Measurements from ENCODE around the gene RASIP1.
"Not testable (repeated sequence)": the region's sequence is repeated elsewhere in the genome, so short reads cannot be mapped to it uniquely, and the experiment has no call there.

The RASIP1 gene

DNA sequence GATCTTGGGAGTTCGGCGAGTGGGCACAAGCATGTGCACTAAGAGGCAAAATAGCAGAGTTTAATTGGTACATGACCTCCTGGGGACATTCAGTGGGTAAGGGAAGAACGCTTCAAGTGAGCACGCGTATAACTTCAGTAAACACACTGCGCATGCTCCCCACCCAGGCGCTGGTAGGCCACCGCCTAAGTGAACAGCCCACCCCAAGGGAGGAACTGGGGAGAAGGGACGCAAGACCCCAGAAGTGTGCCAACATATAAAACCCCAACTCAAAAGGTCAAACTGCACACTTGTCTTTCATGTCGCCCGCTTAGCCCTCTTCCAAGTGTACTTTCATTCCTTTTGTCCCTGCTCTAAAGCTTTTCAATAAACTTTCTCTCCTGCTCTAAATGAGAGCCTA, 57.1 kb downstream of the RASIP1 start:
- Mint-ChIP-seq H3K27me3 (no peaks in the 10 kb centered on the region), H3K27ac (no peak overlapping the region), H3K36me3 (ENCODE audit: low read depth) (no peaks in the 10 kb centered on the region), H3K4me3 (no peak overlapping the region), H3K9me3 (no peaks in the 10 kb centered on the region), H3K4me1 (ENCODE audit: low read depth) (no peaks in the 10 kb centered on the region)

DNA sequence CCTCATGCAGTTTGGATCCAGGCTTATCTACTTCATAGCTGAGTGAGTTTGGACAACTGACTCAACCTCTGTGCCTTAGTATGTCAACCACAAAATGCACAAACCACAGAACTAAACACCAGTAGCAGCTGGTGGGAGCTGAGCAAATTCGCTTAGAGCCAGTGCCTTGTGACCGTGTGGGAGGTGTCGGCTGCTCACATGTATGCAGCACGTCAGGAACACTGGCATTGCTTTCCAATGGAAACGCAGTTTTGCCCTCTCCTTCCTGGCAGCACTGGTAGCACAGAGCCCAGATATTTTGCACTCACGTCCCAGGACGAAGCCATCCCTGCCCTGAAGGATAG, 59.3 kb downstream of the RASIP1 start:
- Mint-ChIP-seq H3K27me3 (no peaks in the 10 kb centered on the region), H3K27ac (no peak overlapping the region), H3K4me1 (ENCODE audit: low read depth) (no peaks in the 10 kb centered on the region), H3K4me3 (no peak overlapping the region), H3K9me3 (no peaks in the 10 kb centered on the region), H3K36me3 (ENCODE audit: low read depth) (no peaks in the 10 kb centered on the region)

DNA sequence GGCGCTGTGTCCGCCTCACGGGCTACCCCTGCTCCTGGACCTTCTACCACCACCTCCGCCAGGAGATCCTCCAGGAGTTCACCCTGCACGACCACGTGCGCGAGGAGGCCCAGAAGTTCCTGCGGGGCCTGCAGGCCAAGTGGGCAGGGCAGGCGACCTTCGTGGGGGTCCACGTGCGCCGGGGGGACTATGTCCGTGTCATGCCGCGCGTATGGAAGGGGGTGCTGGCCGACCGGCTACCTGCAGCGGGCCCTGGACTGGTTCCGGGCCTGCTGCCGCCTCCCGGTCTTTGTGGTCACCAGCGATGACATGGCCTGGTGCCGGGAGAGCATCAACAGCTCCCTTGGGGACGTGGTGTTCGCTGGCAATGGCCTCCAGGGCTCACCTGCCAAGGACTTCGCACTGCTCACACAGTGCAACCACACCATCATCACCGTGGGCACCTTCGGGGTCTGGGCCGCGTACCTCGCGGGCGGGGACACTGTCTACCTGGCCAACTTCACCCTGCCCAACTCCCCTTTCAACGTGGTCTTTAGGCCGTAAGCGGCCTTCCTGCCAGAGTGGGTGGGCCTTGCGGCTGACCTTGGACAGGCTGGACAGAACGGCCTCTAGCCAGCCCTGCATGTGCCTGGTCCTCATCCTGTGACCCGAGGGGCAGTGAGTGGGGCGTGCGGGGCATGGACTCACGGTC, 59.8 kb downstream of the RASIP1 start:
- Mint-ChIP-seq H3K9me3 (no peaks in the 10 kb centered on the region), H3K36me3 (ENCODE audit: low read depth) (no peaks in the 10 kb centered on the region), H3K27me3 (no peaks in the 10 kb centered on the region), H3K4me3 (no peak overlapping the region), H3K4me1 (ENCODE audit: low read depth) (peaks cover under 1% of the 10 kb centered on the region), H3K27ac (no peak overlapping the region)

DNA sequence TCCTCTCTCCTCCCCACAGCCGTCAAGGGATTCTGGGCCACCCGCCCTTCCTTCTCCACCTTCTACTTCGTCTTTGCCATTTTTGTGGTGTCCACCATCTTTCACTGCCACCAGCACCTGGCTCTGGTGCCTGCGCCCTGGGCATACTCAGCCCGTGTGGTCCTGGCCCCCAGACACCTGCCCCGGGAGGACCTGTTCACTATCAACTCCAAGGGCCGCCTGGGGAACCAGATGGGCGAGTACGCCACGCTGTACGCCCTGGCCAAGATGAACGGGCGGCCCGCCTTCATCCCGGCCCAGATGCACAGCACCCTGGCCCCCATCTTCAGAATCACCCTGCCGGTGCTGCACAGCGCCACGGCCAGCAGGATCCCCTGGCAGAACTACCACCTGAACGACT, 60.4 kb downstream of the RASIP1 start:
- not testable (repeated sequence) for H3K27ac Mint-ChIP-seq; H3K9me3 Mint-ChIP-seq; H3K4me3 Mint-ChIP-seq; H3K4me1 Mint-ChIP-seq (ENCODE audit: low read depth); H3K27me3 Mint-ChIP-seq; H3K36me3 Mint-ChIP-seq (ENCODE audit: low read depth)

DNA sequence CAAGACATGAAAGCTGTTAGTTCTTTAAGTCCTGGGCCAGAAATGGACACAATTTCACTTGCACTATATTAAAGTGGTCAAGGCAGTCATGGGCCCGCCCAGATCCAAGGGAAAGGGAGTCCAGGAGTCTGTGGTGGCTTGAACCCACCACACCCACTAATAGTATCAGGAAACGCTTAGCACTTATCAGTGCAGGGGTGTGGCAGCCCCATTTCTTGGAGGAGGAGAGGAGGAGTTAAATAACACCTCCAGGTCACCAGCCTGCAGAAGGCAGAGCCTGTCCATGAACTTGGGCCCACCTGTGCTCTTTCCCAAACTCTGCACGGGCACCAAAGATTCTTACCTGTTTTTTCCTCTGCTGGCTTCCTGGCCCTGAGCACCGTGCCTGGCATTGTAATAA, 62.2 kb downstream of the RASIP1 start:
- peaks cover 7% of the 10 kb centered on the region for H3K4me1 Mint-ChIP-seq (ENCODE audit: low read depth)
- no peaks in the 10 kb centered on the region for H3K36me3 Mint-ChIP-seq (ENCODE audit: low read depth)
- no peaks in the 10 kb centered on the region for H3K27me3 Mint-ChIP-seq
- H3K27ac Mint-ChIP-seq, result no peak overlapping the region
- H3K4me3 Mint-ChIP-seq, result no peak overlapping the region
- no peaks in the 10 kb centered on the region for H3K9me3 Mint-ChIP-seq

DNA sequence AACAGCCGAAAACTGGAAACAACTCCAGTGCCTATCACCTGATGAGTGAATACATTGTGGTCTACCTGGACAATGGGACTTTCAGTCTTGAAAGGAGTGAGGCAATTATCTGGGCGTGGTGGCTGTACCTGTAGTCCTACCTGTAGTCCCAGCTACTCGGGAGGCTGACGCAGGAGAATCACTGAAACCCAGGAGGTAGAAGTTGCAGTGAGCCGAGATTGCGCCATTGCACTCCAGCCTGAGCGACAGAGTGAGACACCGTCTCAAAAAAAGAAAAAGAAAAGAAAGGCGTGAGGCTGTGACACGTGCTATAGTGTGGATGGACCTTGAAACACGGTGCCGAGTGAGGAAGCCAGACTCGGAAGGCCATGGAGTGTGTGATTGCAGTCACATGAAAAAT, 63.5 kb downstream of the RASIP1 start:
- Mint-ChIP-seq H3K4me1 (ENCODE audit: low read depth) (peaks cover 7% of the 10 kb centered on the region), H3K4me3 (no peak overlapping the region), H3K9me3 (no peaks in the 10 kb centered on the region), H3K27me3 (no peaks in the 10 kb centered on the region), H3K27ac (no peak overlapping the region), H3K36me3 (ENCODE audit: low read depth) (no peaks in the 10 kb centered on the region)

DNA sequence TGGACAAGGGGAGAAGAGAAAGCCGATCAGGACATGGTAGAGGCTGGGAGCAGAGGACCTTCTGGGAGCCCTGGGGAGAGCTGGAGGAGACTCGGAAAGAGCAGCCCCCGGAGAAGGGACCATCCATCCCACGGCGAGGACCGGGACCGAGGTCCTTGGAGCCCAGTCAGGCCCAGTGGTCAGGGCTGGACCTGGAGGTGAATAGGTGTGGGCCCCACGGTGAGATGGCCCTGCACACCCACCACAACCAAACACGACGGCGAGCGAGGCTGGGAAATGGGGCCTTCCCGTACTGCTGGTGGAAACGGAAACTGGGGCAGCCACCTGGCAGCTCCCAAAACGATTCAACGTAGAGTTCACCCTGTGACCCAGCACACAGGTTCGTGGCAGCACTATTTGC, 63.9 kb downstream of the RASIP1 start:
- no peaks in the 10 kb centered on the region for H3K9me3 Mint-ChIP-seq
- no peak overlapping the region for H3K4me3 Mint-ChIP-seq
- no peaks in the 10 kb centered on the region for H3K27me3 Mint-ChIP-seq
- no peak overlapping the region for H3K27ac Mint-ChIP-seq
- no peaks in the 10 kb centered on the region for H3K36me3 Mint-ChIP-seq (ENCODE audit: low read depth)
- peaks cover 7% of the 10 kb centered on the region for H3K4me1 Mint-ChIP-seq (ENCODE audit: low read depth)

DNA sequence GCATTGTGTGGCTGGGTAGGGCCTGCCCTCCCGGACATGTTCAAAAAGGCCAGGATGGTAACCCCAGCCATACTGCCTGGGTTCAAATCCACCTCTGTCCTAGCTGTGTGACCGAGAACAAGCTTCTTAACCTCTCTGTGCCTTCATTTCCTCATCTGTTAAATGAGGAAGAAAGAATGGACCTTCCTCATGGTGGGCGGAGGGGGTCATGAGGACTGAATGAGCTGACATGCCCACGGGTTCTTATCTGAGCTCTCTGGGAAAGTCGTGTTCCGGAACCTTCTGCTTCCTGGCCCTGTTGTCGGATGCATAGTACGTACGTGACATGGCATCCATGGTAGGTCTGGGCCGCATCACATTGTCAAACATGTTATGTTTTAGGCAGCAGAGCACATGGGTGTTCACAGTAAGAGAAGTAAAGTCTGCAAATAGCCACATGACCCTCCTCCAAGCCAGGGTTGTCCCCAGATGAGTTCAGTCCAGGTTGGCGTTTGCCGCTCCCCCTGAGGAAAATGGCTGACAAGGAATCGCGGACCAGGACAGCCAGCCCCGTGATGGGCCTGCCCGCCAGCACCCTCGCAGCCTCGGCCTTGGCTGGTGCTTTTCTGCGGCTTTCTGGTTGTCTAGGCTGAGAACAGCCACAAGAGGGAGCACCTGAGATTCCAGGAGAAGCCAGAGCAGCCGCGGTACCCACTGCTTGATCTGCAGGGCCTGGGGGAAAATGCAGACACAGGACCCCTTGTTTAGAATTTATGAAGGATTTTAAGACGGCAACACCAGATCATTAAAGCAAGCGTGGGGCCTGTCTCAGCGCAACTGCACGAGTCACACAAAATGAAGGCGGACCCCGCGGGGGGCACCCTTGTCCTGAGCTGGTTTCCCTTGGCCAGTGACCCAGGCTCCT, 65.2 kb downstream of the RASIP1 start:
- Mint-ChIP-seq H3K36me3 (ENCODE audit: low read depth) (no peaks in the 10 kb centered on the region), H3K27ac (no peak overlapping the region), H3K9me3 (no peaks in the 10 kb centered on the region), H3K27me3 (no peaks in the 10 kb centered on the region), H3K4me3 (no peak overlapping the region), H3K4me1 (ENCODE audit: low read depth) (peaks cover 7% of the 10 kb centered on the region)

DNA sequence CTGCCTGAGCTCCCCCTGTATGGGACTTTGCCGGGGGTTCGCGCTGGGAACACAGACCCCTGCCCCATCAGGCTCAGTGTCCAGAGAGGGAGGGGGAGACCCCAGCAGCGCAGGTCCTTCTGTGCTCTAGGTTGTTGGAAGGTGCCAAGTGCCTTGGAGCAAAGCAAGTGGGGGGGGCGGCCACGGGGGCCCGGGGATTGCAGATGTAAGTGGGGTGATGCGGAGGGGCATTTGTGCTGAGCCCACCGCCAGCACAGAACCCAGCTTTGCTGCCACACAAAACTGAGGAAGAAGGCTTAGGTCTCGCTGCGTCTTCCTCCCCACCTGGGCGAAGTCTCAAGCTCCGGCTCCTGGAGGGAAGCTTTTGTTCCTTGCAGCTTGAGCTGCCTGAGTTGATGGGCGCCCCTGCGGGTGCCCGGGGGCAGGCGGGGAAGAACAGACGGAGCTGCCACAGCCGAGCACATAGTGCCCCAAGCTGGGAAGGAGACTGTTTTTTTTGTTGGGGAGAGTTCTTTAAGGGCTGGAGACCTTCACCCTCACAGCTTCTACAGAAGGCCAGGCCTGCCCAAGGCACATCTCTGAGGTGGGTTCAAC, 66.1 kb downstream of the RASIP1 start:
- H3K9me3 Mint-ChIP-seq, result no peaks in the 10 kb centered on the region
- H3K4me1 Mint-ChIP-seq (ENCODE audit: low read depth), result peaks cover 7% of the 10 kb centered on the region
- H3K4me3 Mint-ChIP-seq, result no peak overlapping the region
- H3K27ac Mint-ChIP-seq, result no peak overlapping the region
- no peaks in the 10 kb centered on the region for H3K27me3 Mint-ChIP-seq
- no peaks in the 10 kb centered on the region for H3K36me3 Mint-ChIP-seq (ENCODE audit: low read depth)

DNA sequence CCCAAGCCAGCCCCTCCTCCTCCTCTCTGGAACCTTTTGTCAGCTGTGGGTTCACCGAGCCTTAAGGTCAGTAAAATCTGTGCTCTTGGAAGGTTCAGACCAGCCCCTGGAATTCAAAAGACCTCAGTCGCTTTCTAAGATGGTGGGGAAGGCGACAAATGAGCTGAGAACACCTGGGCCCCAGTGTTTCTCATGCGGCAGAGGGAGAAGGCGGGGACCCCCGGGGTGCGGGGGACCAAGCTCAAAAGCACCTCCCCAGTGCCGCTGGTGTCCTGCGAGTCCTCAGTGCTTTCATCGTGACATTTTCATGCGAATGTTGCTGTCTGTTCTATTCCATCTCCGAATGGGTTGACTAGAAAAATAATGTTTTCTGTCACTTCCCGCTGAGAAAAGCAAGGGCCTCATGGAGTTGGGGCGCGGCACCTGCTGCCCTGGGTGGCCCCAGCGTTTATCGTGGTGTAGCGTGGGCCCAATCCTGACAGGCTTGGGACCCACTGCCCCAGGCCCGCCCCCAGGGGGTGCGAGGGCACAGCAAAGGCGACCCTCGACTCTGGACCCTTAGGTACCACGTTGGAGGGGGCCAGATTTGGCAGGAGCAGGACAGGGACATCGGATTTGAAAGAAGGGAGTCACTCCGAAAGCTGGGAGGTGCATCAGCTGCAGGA, 66.8 kb downstream of the RASIP1 start:
- Mint-ChIP-seq H3K36me3 (ENCODE audit: low read depth) (no peaks in the 10 kb centered on the region), H3K4me1 (ENCODE audit: low read depth) (peaks cover 7% of the 10 kb centered on the region), H3K9me3 (no peaks in the 10 kb centered on the region), H3K27ac (no peak overlapping the region), H3K4me3 (no peak overlapping the region), H3K27me3 (no peaks in the 10 kb centered on the region)

DNA sequence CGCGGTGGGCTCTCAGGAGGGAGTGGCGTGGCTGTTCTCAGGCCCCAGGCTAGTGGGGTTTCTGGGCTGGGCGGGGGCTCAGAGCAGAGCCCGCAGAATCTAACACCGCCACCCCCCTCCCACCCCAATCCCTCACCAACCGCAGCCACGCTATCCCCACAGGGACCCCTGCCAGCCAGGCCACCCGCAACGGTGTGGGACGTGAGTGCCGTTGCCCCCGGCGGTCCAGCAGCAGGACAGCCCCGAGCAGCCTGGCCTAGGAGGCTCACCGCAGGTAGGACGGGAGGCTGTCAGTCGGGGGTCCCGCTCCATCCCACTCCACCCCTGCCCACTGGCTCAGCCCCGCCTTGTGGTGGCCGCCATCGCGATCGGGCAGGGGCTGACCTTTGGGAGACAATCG, 67.4 kb downstream of the RASIP1 start, which contains the start of gene NTN5:
Gene NTN5 (minus strand): TSS at position 24 of the 400 bp plus-strand sequence. CDS start 2,031 bp downstream, outside the sequence.
- Mint-ChIP-seq H3K4me3 (no peak within 1 kb of the TSS), H3K36me3 (ENCODE audit: low read depth) (no peaks in the 10 kb centered on the region), H3K27ac (no peak within 1 kb of the TSS), H3K27me3 (no peaks in the 10 kb centered on the region), H3K9me3 (no peaks in the 10 kb centered on the region), H3K4me1 (ENCODE audit: low read depth) (peaks cover 7% of the 10 kb centered on the region)

DNA sequence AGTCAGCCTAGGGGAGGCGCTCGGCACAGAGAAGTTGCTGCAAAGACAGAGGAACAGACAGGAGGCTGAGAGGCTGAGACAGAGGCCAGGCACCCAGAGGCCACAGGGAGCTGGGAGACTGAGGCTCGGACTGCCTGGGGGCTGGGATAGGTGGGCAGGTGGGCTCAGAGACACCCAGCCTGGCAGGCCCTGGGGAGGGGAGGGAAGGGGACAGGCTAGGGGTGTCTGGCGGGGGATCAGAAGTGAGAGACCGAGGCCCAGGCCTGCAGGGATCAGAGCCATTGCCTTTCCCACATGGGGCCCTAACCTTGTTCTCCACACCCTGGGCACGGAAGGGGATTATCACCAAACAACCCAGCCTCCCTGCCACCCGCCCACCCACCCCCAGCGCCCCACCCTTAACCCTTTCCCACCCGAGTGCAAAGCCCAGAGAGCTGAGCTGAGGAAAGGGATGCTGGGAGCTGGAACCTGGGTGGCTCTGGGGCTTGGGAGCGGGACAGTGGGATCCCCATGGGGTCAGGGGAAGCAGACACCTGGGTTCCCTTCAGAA, 68.9 kb downstream of the RASIP1 start:
- H3K36me3 Mint-ChIP-seq (ENCODE audit: low read depth), result no peaks in the 10 kb centered on the region
- H3K27ac Mint-ChIP-seq, result no peak overlapping the region
- no peak overlapping the region for H3K4me3 Mint-ChIP-seq
- H3K27me3 Mint-ChIP-seq, result no peaks in the 10 kb centered on the region
- H3K9me3 Mint-ChIP-seq, result no peaks in the 10 kb centered on the region
- H3K4me1 Mint-ChIP-seq (ENCODE audit: low read depth), result peaks cover 7% of the 10 kb centered on the region

DNA sequence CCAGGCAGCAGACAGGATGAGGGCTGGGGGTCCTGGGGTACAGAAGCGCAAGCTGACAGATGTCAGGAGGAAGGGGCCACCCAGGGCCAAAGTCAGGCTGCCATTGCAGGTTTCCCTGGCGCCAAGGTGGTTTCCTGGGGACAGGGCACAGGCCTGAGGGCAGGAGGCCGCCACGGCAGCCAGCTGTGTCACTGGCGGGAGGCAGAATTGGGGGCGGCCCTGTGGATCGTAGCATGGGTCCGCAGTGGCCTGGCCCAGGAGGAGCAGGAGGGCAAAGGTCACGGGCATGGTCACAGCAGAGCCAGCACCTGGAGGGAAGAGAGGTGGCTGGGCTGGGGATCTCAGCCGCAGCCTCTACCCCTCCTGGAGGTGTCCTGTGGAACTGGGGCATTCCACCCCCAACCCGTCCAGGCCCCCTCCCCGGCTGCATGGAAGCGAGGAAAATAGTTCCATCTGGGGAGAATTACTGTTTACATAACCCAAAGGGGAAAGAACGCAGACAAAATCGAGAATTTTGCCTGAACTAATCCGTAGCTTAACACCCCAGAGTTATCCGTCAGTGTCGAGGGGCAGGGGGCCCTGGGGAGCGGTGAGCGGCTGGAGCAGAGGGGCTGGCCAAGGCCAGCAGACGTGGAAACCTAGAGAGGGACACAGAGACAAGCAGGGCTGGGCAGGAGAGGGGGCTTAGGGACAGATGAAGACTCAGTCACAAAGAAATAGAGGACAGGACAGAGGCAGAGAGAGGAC, 69.5 kb downstream of the RASIP1 start:
- peaks cover 7% of the 10 kb centered on the region for H3K4me1 Mint-ChIP-seq (ENCODE audit: low read depth)
- no peak overlapping the region for H3K4me3 Mint-ChIP-seq
- H3K27ac Mint-ChIP-seq, result no peak overlapping the region
- H3K9me3 Mint-ChIP-seq, result no peaks in the 10 kb centered on the region
- no peaks in the 10 kb centered on the region for H3K27me3 Mint-ChIP-seq
- H3K36me3 Mint-ChIP-seq (ENCODE audit: low read depth), result no peaks in the 10 kb centered on the region

Measured in stimulated activated naive CD8-positive, alpha-beta T cell treated with anti-CD3 and anti-CD28 coated beads, Interleukin-15, Interleukin-2, amounts not matched to agents 100 ng/mL and 50 ng/mL, for 24 hours (primary cell).